Astrocyte (in vitro differentiated cells and primary cell): ENCODE data around the gene TANGO2.

Experiments
- EZH2 ChIP-seq: IDR thresholded peaks from 2 replicates; pipeline ENCODE4 v1.6.1; 2012; ENCODE audit warnings: mild to moderate bottlenecking, low read length, inconsistent platforms; ENCODE audit not compliant: insufficient read depth
- TF ChIP-seq, protein P1 (sequence below): IDR thresholded peaks from 2 replicates; pipeline ENCODE4 v1.5.1; 2011; ENCODE audit warnings: low read depth, mild to moderate bottlenecking, inconsistent platforms, low read length, moderate library complexity; ENCODE audit not compliant: insufficient read depth

DNA sequence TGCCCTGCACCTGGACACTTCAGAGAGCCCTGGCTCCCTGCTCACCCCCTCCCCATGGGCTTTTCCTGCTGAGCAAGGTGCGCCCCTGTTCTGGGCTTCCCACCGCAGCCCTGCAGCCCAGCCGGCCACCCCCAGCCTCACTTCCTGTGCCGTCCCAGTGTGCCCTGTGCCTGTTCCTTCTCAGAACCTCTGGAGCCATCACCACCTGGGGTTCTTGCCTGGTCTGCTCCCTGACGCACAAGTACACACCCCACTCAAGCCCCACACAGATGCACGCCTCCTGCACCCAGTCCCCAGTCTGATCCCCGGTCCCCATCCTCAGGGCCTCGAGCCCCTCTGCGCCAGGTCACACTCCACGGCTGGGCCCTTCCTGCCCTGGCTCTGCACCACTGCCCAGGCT is 35.3 kb downstream of the TANGO2 start:
- TF ChIP-seq, protein P1, sequence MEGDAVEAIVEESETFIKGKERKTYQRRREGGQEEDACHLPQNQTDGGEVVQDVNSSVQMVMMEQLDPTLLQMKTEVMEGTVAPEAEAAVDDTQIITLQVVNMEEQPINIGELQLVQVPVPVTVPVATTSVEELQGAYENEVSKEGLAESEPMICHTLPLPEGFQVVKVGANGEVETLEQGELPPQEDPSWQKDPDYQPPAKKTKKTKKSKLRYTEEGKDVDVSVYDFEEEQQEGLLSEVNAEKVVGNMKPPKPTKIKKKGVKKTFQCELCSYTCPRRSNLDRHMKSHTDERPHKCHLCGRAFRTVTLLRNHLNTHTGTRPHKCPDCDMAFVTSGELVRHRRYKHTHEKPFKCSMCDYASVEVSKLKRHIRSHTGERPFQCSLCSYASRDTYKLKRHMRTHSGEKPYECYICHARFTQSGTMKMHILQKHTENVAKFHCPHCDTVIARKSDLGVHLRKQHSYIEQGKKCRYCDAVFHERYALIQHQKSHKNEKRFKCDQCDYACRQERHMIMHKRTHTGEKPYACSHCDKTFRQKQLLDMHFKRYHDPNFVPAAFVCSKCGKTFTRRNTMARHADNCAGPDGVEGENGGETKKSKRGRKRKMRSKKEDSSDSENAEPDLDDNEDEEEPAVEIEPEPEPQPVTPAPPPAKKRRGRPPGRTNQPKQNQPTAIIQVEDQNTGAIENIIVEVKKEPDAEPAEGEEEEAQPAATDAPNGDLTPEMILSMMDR = no peak
- no peak for TF ChIP-seq EZH2
